K562 treated with DMSO at 1 percent for 24 hours (cell line): Measurements from ENCODE around the gene KLRG1. TPM values are rescaled to one million over a fixed set of nuclear protein-coding genes. Genes with fewer than 3 reads are reported as not detected.

Source experiments
- total RNA-seq: library from RNA; unstranded; fragments of 300-600 nt; gene quantifications from 2 replicates; pipeline ENCODE4 v1.2.3, GENCODE V29; 2022; ENCODE audit warnings: low read depth; ENCODE audit not compliant: insufficient read depth

Gene KLRG1
- 0.91 and 2.6 TPM in 2 replicates for total RNA-seq

DNA sequence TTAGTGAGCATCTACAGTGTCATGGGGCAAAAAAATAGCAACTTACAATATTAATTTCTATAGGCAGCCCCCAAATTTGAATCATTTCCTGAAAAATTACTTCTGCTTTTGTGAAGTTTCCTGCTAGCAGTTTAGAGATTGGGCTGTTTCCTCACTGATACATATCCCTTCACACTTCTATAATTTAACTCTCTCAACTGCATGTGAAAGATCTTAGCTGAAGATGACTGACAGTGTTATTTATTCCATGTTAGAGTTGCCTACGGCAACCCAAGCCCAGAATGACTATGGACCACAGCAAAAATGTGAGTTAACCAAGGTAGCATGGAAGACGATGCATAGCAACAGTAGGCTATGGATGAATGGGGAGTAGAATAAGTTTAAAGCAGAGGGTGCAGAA, at the start of gene KLRG1:
KLRG1 (plus strand) TSS at position 134 of the 400 bp plus-strand sequence; CDS start at position 224, 90 bp downstream.

DNA sequence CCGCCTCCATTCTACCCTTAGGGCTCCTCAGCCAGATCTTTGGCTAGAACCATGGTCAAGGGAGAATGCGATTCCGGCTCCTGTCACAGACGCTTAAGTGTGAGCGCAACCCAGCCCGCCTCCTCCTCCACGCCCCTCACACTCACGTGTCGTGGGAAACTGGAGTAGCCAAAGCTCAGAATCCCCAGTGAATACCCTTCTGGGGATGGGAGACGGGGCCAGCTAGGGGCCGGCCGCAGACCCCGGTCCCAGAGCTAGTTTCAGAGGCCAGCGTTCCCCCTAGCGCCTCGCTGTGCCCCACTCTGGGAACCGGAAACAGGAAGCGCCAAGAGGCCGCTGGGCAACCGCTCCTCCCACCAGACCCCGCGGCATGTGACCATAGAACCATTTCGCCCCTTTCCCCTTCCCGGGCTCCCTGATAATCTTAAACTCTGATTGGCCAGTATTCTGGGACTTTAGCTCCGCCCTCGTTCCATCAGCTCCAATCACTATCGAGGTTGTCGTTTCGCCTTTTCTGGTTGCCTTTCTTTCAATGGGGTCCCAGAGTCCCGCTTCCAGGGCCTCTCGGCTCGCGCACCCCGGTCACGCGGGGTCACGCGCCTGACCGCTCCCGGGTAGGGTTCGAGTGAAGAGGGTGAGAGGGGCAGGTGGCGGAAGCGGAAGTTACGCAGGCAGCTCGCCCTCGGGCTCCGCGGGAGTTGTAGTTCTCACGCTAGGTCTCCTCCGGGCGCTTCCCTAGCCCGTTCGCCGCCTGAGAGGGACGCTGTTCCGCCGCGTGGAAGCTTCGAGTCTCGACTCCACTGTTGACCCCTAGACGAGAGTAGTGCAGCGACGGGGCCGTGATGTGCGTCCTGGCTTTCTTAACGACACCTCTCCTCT, 39.8 kb upstream of the KLRG1 start, which contains the start of gene M6PR:
M6PR (minus strand) TSS at position 304 of the 879 bp plus-strand sequence. CDS start 3,241 bp downstream, outside the sequence.

Other genes with a start within 250 kb of the KLRG1 start
- gene A2ML1, start 166.9 kb upstream of the KLRG1 start, total RNA-seq = 0.30 TPM in 1 of 2 replicates, not detected in the other
- 13.3 and 14.9 TPM in 2 replicates for gene PHC1, start 75.0 kb upstream of the KLRG1 start, total RNA-seq
- 50.4 and 51.5 TPM in 2 replicates for gene M6PR, start 39.9 kb upstream of the KLRG1 start, total RNA-seq
- gene A2M, start 126.4 kb downstream of the KLRG1 start, total RNA-seq = not detected in 2 replicates
- gene PZP, start 218.8 kb downstream of the KLRG1 start, total RNA-seq = not detected in 2 replicates